Measurements from ENCODE around the gene VTI1A. TPM values are rescaled to one million over a fixed set of nuclear protein-coding genes. Genes with fewer than 3 reads are reported as not detected.

Gene VTI1A
- total and polyA plus RNA-seq, 2 of the 8 experiments (the other 6 are each of a cell fraction or from before 2014, with no cell fraction given): 6.0 to 20.0 TPM

GRCh38 chr10:112628951-112629609 lies 182.1 kb downstream of the VTI1A start:
- 90% methylated on average over 5 of the region's 5 CpGs; no CpG with 5 or more reads in 1 of the 2 experiments for WGBS, 2 experiments (ENCODE audit: extremely low coverage in 1 of 2, insufficient coverage in 1 of 2, insufficient read length in 1 of 2, insufficient replicate concordance in 2 of 2, low coverage in 1 of 2, low lambda C conversion rate in 2 of 2, missing lambda C conversion rate in 1 of 2)
- POLR2A ChIA-PET (ENCODE audit: partially characterized antibody): no interaction called here
- Histone ChIP-seq H3K36me3 (ENCODE audit: control insufficient read depth in 2 of 4, insufficient read depth in 4 of 4, low read length in 3 of 4) (no peaks in the 10 kb centered on the region), H3K79me2 (ENCODE audit: control insufficient read depth in 1 of 2, insufficient read depth in 2 of 2, low read length in 2 of 2) (no peaks in the 10 kb centered on the region), H4K5ac (ENCODE audit: insufficient read length, low read depth, low read length) (no peak overlapping the region), H2BK15ac (ENCODE audit: low read length) (no peak overlapping the region), H3K18ac (ENCODE audit: extremely low read depth, low read length) (no peak overlapping the region), H3K4me1 (replicated peaks in 1 of 4; ENCODE audit: control insufficient read depth in 3 of 4, insufficient read depth in 4 of 4, low read length in 3 of 4) (no peaks in the 10 kb centered on the region), H3K27ac (ENCODE audit: low read depth, low read length) (no peak overlapping the region), H4K91ac (replicated peaks; ENCODE audit: insufficient read length, low read length) (no peak overlapping the region), H2AFZ (ENCODE audit: low read length) (no peak overlapping the region), H3K9me3 (ENCODE audit: insufficient read depth in 2 of 2, low read depth in 1 of 2, low read length in 1 of 2) (no peaks in the 10 kb centered on the region), H3K79me1 (ENCODE audit: low read depth, low read length) (no peaks in the 10 kb centered on the region), H3K4ac (replicated peaks; ENCODE audit: insufficient read length, low read depth, low read length) (no peak overlapping the region), H2BK5ac (ENCODE audit: low read depth, low read length) (no peak overlapping the region), H2AK5ac (ENCODE audit: low read depth, low read length) (no peak overlapping the region), H3K56ac (replicated peaks; ENCODE audit: insufficient read length, low read depth, low read length) (no peak overlapping the region), H3K4me3 (ENCODE audit: extremely low read depth in 1 of 4, insufficient read depth in 2 of 4, low read depth in 3 of 4, low read length in 4 of 4) (no peak overlapping the region), H3K4me2 (ENCODE audit: insufficient read depth in 1 of 2, low read depth in 2 of 2, low read length in 2 of 2) (no peak overlapping the region), H3K23me2 (ENCODE audit: low read depth, low read length) (no peaks in the 10 kb centered on the region), H2BK12ac (ENCODE audit: low read depth, low read length) (no peak overlapping the region), H3K23ac (ENCODE audit: insufficient read length) (no peak overlapping the region), H3K14ac (ENCODE audit: insufficient read length) (no peak overlapping the region), H4K20me1 (replicated peaks in 1 of 2; ENCODE audit: control insufficient read depth in 1 of 2, insufficient read depth in 2 of 2, low read length in 2 of 2) (no peaks in the 10 kb centered on the region), H2BK20ac (ENCODE audit: low read length) (no peak overlapping the region), H2BK120ac (replicated peaks; ENCODE audit: low read depth, low read length) (no peak overlapping the region), H3K27me3 (replicated peaks in 1 of 4; ENCODE audit: control insufficient read depth in 3 of 4, extremely low read depth in 1 of 4, insufficient read depth in 3 of 4, low read length in 3 of 4) (no peaks in the 10 kb centered on the region), H4K8ac (ENCODE audit: extremely low read depth, insufficient read depth, low read length) (no peak overlapping the region), H3K9ac (replicated peaks in 1 of 4; ENCODE audit: extremely low read depth in 1 of 4, low read depth in 3 of 4, low read length in 3 of 4) (no peak overlapping the region)
- no peak for DNase-seq (ENCODE audit: low read depth in 1 of 2, low spot score in 2 of 2)
- CTCF ChIA-PET (ENCODE audit: partially characterized antibody): interaction anchor here (0.6 kb wide), 1 partner anchor 165 kb away, joined by 3 read pairs; no protein-coding TSS in a partner anchor
- FAIRE-seq: no peak
- TF ChIP-seq TBP (IDR thresholded peaks at IDR 0.05; ENCODE audit: low read depth, low read length): no peak
- no peak for TF ChIP-seq EGR1 (IDR thresholded peaks at IDR 0.05; ENCODE audit: borderline replicate concordance, low read depth, low read length)
- TF ChIP-seq RNF2 (IDR thresholded peaks at IDR 0.05; ENCODE audit: borderline replicate concordance, low read depth, low read length, missing control alignments, poor library complexity, severe bottlenecking): no peak
- no peak for TF ChIP-seq ATF3 (IDR thresholded peaks at IDR 0.05; ENCODE audit: insufficient read depth, low read depth, low read length)
- TF ChIP-seq SIN3A (conservative IDR thresholded peaks at IDR 0.05 in 1 of 2, IDR thresholded peaks at IDR 0.05 in 1 of 2; ENCODE audit: low read depth in 1 of 2, low read length in 2 of 2): no peak
- no peak for TF ChIP-seq HDAC2 (IDR thresholded peaks at IDR 0.05; ENCODE audit: borderline replicate concordance in 1 of 2, low read depth in 2 of 2, low read length in 2 of 2)
- TF ChIP-seq RAD21 (IDR thresholded peaks at IDR 0.05 in 1 of 2, conservative IDR thresholded peaks at IDR 0.05 in 1 of 2; ENCODE audit: low read depth in 2 of 2, low read length in 2 of 2): no peak
- no peak for TF ChIP-seq MAX (IDR thresholded peaks at IDR 0.05)
- TF ChIP-seq FOSL1 (IDR thresholded peaks at IDR 0.05; ENCODE audit: insufficient read depth, low read depth, low read length): no peak
- no peak for TF ChIP-seq GABPA (IDR thresholded peaks at IDR 0.05; ENCODE audit: borderline replicate concordance, insufficient read depth, low read length)
